ENCODE data around the gene QPCTL. TPM values are rescaled to one million over a fixed set of nuclear protein-coding genes. Genes with fewer than 3 reads are reported as not detected.

Gene QPCTL
- total RNA-seq, 1 donor, result 15.6 TPM

DNA sequence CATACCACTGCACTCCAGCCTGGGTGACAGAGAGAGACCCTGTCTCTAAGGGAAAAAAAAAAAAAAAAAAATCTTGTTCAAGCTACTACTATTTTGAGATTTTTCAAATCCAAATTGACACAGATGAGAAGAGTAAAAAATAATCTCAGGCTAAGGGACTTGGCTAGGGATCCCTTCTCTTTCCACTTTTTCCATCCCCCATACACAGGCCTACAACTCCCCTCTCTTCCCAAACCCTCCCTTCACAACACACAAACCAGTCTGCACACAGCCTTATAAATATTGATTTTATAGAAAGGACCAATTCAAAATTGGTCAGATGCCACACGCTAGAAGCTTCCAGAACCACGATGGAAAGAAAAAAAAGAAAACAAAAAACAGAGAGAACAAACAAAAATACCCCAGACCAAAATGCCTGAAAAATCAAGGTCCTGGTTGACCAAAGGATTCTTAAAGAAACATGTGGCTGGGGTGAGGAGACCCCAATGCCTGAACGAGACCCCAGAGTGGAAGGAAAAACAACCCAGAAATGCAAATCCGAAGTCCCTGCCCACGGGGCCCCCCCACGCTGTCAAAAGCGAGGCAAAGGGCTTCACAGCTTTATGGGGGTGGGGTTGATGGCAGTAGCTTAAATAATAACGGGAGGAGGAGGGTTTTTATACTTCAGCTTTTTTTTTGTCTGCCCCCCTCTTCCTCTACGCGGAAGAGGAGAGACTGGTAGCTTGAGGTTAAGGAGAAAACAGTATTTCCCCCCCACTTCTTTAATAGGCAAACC lies 18.1 kb downstream of the QPCTL start:
- Histone ChIP-seq H3K27ac (ENCODE audit: low read depth, low read length) (no peak overlapping the region), H3K79me2 (ENCODE audit: insufficient read depth, low read length) (peaks cover 47% of the 10 kb centered on the region), H2AFZ (ENCODE audit: low read length) (no peak overlapping the region), H3K4me2 (ENCODE audit: insufficient read depth, low read length) (no peak overlapping the region), H4K20me1 (ENCODE audit: insufficient read depth, low read length) (peaks cover 3% of the 10 kb centered on the region), H3K9me3 (ENCODE audit: low read depth, low read length) (no peaks in the 10 kb centered on the region), H3K27me3 (ENCODE audit: insufficient read depth, low read length) (no peaks in the 10 kb centered on the region), H3K4me3 (ENCODE audit: insufficient read depth, low read length) (no peak overlapping the region), H3K4me1 (ENCODE audit: insufficient read depth, low read length) (peaks cover 8% of the 10 kb centered on the region), H3K36me3 (ENCODE audit: insufficient read depth, low read length) (no peaks in the 10 kb centered on the region)
- TF ChIP-seq, protein P1, sequence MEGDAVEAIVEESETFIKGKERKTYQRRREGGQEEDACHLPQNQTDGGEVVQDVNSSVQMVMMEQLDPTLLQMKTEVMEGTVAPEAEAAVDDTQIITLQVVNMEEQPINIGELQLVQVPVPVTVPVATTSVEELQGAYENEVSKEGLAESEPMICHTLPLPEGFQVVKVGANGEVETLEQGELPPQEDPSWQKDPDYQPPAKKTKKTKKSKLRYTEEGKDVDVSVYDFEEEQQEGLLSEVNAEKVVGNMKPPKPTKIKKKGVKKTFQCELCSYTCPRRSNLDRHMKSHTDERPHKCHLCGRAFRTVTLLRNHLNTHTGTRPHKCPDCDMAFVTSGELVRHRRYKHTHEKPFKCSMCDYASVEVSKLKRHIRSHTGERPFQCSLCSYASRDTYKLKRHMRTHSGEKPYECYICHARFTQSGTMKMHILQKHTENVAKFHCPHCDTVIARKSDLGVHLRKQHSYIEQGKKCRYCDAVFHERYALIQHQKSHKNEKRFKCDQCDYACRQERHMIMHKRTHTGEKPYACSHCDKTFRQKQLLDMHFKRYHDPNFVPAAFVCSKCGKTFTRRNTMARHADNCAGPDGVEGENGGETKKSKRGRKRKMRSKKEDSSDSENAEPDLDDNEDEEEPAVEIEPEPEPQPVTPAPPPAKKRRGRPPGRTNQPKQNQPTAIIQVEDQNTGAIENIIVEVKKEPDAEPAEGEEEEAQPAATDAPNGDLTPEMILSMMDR (IDR thresholded peaks at IDR 0.05; ENCODE audit: extremely low read depth, low read depth, low read length), result no peak
- DNase-seq (ENCODE audit: insufficient read length, low spot score, missing footprints), result peak; percentile 52

- Histone ChIP-seq H4K20me1 (ENCODE audit: insufficient read depth, low read length) (peaks cover 3% of the 10 kb centered on the region), H3K9me3 (ENCODE audit: low read depth, low read length) (no peaks in the 10 kb centered on the region), H3K4me3 (ENCODE audit: insufficient read depth, low read length) (no peak overlapping the region), H3K36me3 (ENCODE audit: insufficient read depth, low read length) (no peaks in the 10 kb centered on the region), H2AFZ (ENCODE audit: low read length) (no peak overlapping the region), H3K27me3 (ENCODE audit: insufficient read depth, low read length) (no peaks in the 10 kb centered on the region), H3K4me1 (ENCODE audit: insufficient read depth, low read length) (peaks cover 15% of the 10 kb centered on the region), H3K27ac (ENCODE audit: low read depth, low read length) (no peak overlapping the region), H3K4me2 (ENCODE audit: insufficient read depth, low read length) (no peak overlapping the region), H3K79me2 (ENCODE audit: insufficient read depth, low read length) (peaks cover 61% of the 10 kb centered on the region)
- no peak for DNase-seq (ENCODE audit: insufficient read length, low spot score, missing footprints)
- TF ChIP-seq, protein P1 (IDR thresholded peaks at IDR 0.05; ENCODE audit: extremely low read depth, low read depth, low read length), result no peak
Measured at GRCh38 chr19:45711851-45712698, 19.6 kb downstream of the QPCTL start.

- no peak overlapping the region for H3K4me3 ChIP-seq (ENCODE audit: insufficient read depth, low read length)
- peaks cover 3% of the 10 kb centered on the region for H4K20me1 ChIP-seq (ENCODE audit: insufficient read depth, low read length)
- no peak overlapping the region for H3K4me2 ChIP-seq (ENCODE audit: insufficient read depth, low read length)
- no peaks in the 10 kb centered on the region for H3K27me3 ChIP-seq (ENCODE audit: insufficient read depth, low read length)
- DNase-seq (ENCODE audit: insufficient read length, low spot score, missing footprints), result no peak
- TF ChIP-seq, protein P1 (IDR thresholded peaks at IDR 0.05; ENCODE audit: extremely low read depth, low read depth, low read length), result no peak
- peaks cover 12% of the 10 kb centered on the region for H3K4me1 ChIP-seq (ENCODE audit: insufficient read depth, low read length)
- H3K79me2 ChIP-seq (ENCODE audit: insufficient read depth, low read length), result peaks cover 61% of the 10 kb centered on the region
- no peak overlapping the region for H2AFZ ChIP-seq (ENCODE audit: low read length)
- no peaks in the 10 kb centered on the region for H3K9me3 ChIP-seq (ENCODE audit: low read depth, low read length)
- H3K27ac ChIP-seq (ENCODE audit: low read depth, low read length), result no peak overlapping the region
- H3K36me3 ChIP-seq (ENCODE audit: insufficient read depth, low read length), result no peaks in the 10 kb centered on the region
Measured at GRCh38 chr19:45712699-45713067, 20.2 kb downstream of the QPCTL start.

GRCh38 chr19:45713141-45713540 lies 20.7 kb downstream of the QPCTL start:
- Histone ChIP-seq H2AFZ (ENCODE audit: low read length) (no peak overlapping the region), H3K36me3 (ENCODE audit: insufficient read depth, low read length) (no peaks in the 10 kb centered on the region), H3K4me3 (ENCODE audit: insufficient read depth, low read length) (no peak overlapping the region), H3K27me3 (ENCODE audit: insufficient read depth, low read length) (no peaks in the 10 kb centered on the region), H3K4me2 (ENCODE audit: insufficient read depth, low read length) (no peak overlapping the region), H3K27ac (ENCODE audit: low read depth, low read length) (no peak overlapping the region), H3K79me2 (ENCODE audit: insufficient read depth, low read length) (peaks cover 65% of the 10 kb centered on the region), H4K20me1 (ENCODE audit: insufficient read depth, low read length) (peaks cover 3% of the 10 kb centered on the region), H3K4me1 (ENCODE audit: insufficient read depth, low read length) (peaks cover 16% of the 10 kb centered on the region), H3K9me3 (ENCODE audit: low read depth, low read length) (no peaks in the 10 kb centered on the region)
- peak; percentile 65 for DNase-seq (ENCODE audit: insufficient read length, low spot score, missing footprints)
- TF ChIP-seq, protein P1 (IDR thresholded peaks at IDR 0.05; ENCODE audit: extremely low read depth, low read depth, low read length), result no peak

All from osteoblast (primary cell).